ENCODE results near the gene TSPAN2. TPM values are rescaled to one million over a fixed set of nuclear protein-coding genes. Genes with fewer than 3 reads are reported as not detected.
"Not testable (repeated sequence)": the region's sequence is repeated elsewhere in the genome, so short reads cannot be mapped to it uniquely, and the experiment has no call there.

Gene TSPAN2
- total RNA-seq, 1 experiment from 2014 or later = 0.69 TPM

- DNase-seq (ENCODE audit: low read depth) = no peak
Observed at GRCh38 chr1:115040501-115040900, 48.8 kb downstream of the TSPAN2 start.

GRCh38 chr1:115036814-115037507 is 52.3 kb downstream of the TSPAN2 start:
- DNase-seq (ENCODE audit: low read depth) = no peak

GRCh38 chr1:115035652-115036051 is 53.7 kb downstream of the TSPAN2 start:
- DNase-seq (ENCODE audit: low read depth) = no peak

GRCh38 chr1:115031595-115031994 is 57.7 kb downstream of the TSPAN2 start:
- DNase-seq (ENCODE audit: low read depth) = no peak

DNA sequence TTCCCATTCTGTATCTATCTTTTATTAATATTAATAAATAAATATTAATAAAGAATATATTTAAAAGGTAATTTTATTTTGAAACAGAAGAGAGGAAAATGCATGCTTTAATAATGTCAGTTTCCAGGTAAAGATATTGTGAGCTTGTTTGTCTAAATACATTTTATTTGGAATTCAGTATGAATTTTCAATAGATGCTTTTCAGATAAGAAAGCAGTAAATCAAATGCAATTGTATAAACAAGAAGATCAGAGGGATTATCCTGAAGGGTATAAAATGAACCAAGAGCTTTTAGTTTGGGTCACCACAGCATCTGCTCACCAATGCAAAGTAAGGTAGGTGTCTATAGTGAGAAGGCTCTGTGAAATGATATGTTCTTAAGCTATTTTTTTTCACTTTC is 59.8 kb downstream of the TSPAN2 start, which contains the start of gene TSHB:
TSHB (plus strand) TSS at position 301 of the 400 bp plus-strand sequence. CDS start 3,537 bp downstream, outside the sequence.
- DNase-seq (ENCODE audit: low read depth) = no peak

DNA sequence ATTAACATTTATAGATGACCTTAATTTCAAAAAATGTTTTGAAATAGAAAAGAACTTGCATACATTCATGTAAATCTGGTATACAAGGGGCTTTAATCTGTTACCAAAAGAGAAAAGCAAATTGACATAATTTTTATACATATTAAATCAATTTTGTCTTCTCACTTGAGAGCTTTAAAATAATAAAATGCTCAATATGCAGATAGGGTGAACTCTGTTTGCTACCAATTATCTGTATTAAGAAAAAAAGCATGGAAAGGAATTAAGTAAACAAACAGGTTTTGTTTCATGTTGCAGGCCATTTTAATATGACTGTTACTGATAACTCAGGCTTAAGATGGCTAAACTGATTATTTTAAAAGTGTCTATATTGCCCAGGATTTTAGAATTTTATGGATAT is 65.7 kb downstream of the TSPAN2 start:
- no peak for DNase-seq (ENCODE audit: low read depth)

- no peak for DNase-seq (ENCODE audit: low read depth)
Observed at GRCh38 chr1:115021145-115021544, 68.2 kb downstream of the TSPAN2 start.

GRCh38 chr1:115019549-115019948 is 69.8 kb downstream of the TSPAN2 start:
- not testable (repeated sequence) for DNase-seq (ENCODE audit: low read depth)

- no peak for DNase-seq (ENCODE audit: low read depth)
Observed at GRCh38 chr1:115013792-115014191, 75.5 kb downstream of the TSPAN2 start.

DNA sequence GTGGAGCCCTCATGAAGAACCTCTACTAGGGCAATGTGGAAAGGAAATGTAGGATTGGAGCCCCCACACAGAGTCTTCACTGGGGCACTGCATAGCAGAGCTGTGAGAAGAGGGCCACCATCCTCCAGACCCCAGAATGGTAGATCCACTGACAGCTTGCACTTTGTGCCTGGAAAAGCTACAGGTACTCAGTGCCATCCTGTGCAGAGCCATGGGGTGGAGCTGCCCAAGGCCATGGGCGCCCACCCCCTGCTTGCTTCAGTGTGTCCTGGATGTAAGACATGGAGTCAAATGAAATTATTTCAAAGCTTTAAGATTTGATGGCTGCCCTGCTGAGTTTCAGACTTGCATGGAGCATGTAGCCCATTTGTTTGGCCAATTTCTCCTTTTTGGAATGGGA is 76.9 kb downstream of the TSPAN2 start:
- no peak for DNase-seq (ENCODE audit: low read depth)

DNA sequence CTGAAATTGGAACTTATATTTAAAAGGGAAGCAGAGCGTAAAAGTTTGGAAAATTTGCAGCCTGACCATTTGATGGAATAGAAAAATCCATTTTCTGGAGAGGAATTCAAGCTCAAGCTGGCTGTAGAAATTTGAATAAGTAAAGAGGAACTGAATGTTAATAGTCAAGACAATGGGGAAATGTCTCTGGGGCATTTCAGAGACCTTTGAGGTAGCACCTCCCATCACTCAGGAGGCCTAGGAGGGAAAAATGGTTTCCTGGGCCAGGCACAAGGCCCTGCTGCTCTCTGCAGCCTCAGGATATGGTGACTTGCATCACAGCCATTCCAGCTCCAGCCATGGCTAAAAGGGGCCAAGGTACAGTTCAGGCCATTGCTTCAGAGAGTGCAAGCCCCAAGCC is 77.3 kb downstream of the TSPAN2 start:
- DNase-seq (ENCODE audit: low read depth) = no peak

GRCh38 chr1:115006191-115006590 is 83.1 kb downstream of the TSPAN2 start:
- DNase-seq (ENCODE audit: low read depth) = no peak

Other genes with a start within 250 kb of the TSPAN2 start
- gene SYCP1, start 234.6 kb downstream of the TSPAN2 start, total RNA-seq (2014; rRNA removed; shearing (Covaris generic)) = not detected in 2 replicates
- gene TSHB, start 59.7 kb downstream of the TSPAN2 start, total RNA-seq (2014; rRNA removed; shearing (Covaris generic)) = not detected in 2 replicates
- 7.6 and 9.7 TPM in 2 replicates for gene NGF, start 248.7 kb upstream of the TSPAN2 start, total RNA-seq (2014; rRNA removed; shearing (Covaris generic))

All from M059J (cell line).